NCI-H2107 treated with DMSO at 0.1 percent for 48 hours (cell line): ENCODE measurements around the gene PLEKHM2.
A peak's percentile ranks its signal among the peaks of the same experiment; 100 is the strongest.

Experiments used
- DNase-seq: peaks from one replicate; lab custom pipeline; 2025; ENCODE audit not compliant: unreplicated experiment; lab: John Stamatoyannopoulos, UW

The PLEKHM2 gene

DNA sequence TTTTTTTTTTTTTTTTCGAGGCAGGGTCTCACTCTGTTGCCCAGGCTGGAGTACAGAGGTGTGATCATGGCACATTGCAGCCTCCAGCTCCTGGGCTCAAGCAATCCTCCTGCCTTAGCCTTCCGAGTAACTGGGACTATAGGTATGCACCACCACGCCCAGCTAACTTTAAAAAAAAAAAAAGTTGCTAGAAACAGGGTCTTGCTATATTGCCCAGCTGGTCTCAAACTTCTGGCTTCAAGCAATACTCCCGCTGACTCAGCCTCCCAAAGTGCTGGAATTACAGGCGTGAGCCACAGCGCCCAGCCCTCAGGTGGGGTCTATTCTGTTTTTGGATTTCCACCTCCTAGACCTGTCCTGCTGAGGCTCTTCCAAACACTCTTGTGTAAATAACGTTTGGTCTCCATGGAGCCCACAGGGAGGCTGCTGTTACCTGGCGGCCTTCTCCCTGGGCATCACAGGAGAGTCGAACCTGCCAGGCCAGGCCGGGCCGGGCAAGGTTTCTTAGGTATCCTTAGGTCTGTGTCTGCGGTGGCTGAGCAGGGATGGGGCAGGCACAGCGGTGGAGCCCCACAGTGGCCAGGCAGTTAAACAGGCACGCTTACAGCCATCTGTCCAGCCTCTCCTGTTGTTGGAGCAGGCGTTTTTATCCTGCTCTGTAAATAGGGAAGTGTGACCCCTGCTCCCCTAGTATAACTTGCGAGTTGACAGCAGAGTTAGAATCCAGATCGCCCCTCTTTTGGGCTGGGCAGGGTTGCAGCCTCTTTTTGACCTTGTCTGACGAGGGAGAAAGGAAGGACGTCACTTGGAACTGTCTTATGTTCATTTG lies 18.8 kb downstream of the PLEKHM2 start:
- no peak for DNase-seq

DNA sequence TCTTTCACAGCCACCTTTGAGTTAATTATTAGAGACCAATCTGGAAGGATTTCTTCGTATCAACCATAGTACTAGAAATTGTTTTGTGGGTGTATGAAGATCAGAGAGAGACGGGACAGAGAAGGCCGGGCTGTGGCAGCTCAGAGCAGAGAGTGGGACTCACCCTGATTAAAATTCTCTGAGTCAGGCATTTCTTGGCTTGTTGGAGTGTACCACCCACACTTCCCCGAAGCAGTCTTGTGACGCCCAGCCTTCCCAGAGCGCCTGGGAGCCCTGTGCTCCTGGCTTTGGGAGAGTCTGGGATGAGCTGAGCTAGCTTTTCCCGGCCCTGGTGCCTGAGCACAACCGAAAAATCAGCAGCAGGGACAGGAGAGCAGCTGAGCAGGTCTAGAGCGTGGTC lies 19.4 kb downstream of the PLEKHM2 start:
- no peak for DNase-seq

DNA sequence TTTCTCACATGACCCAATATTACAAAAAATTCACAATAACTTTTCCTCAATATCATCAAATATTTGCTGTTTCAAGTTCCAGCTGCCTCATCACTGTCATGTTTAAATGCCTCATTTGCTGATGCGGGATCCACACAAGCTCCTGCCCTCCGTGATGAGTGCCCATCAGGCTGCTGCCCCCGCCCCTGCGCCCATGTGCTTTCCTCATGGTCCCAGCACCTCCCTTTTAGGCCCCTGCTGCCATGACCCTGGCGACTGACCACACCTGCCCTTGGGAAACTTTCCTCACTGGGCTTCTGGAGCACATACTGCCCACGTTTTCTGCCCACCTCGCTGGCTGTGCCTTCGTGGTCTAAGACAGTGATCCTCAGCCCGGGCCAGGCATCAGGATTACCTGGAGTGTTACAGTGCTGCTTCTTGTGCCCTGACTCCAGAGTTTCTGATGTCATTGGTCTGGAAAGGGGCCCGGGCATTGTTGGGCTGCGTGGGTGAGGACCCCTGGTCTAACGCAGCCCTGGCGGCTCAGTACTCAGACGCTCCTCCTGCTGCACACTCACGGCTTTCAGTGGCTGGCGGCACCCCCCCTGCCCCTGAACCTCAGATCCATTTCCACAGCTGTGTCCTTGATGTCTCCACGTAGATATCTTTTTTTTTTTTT lies 20.5 kb downstream of the PLEKHM2 start:
- no peak for DNase-seq

GRCh38 chr1:15705184-15705566 lies 21.1 kb downstream of the PLEKHM2 start:
- DNase-seq, result no peak

- DNase-seq, result no peak
Observed at GRCh38 chr1:15706751-15707150, 22.6 kb downstream of the PLEKHM2 start.

DNA sequence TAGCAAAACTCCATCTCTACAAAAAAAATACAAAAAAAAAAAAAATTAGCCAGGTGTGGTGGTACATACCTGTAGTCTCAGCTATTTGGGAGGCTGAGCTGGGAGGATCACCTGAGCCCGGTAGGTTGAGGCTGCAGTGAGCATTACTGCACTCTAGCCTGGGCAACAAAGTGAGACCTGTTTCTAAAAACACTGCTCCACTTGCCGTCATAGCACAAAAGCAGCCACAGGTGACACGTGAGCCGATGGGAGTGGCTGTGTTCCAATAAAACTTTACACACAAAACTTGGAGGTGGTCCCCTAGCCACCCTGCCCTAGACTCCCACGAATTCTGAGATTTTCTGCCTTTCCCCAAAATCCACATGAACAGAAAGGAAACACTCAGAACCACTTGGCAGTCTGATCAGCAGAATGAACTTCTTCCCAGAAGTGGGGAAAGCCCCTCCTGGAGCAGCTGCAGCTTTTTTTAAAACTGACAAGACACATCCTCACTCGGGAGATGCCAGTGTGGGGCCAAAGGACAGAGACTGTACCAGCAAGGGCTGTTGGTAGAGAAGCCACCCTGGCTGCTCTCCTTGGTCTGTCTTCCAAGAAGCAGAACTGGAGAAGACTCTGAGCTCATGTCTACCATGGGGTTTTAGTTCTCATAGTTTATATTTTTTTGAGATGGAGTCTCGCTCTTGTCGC lies 23.3 kb downstream of the PLEKHM2 start:
- no peak for DNase-seq

GRCh38 chr1:15708486-15709137 lies 24.5 kb downstream of the PLEKHM2 start:
- DNase-seq, result no peak

- no peak for DNase-seq
Observed at GRCh38 chr1:15709226-15709625, 25.1 kb downstream of the PLEKHM2 start.

- no peak for DNase-seq
Observed at GRCh38 chr1:15712168-15712567, 28.0 kb downstream of the PLEKHM2 start.

- no peak for DNase-seq
Observed at GRCh38 chr1:15714406-15715136, 30.5 kb downstream of the PLEKHM2 start.

DNA sequence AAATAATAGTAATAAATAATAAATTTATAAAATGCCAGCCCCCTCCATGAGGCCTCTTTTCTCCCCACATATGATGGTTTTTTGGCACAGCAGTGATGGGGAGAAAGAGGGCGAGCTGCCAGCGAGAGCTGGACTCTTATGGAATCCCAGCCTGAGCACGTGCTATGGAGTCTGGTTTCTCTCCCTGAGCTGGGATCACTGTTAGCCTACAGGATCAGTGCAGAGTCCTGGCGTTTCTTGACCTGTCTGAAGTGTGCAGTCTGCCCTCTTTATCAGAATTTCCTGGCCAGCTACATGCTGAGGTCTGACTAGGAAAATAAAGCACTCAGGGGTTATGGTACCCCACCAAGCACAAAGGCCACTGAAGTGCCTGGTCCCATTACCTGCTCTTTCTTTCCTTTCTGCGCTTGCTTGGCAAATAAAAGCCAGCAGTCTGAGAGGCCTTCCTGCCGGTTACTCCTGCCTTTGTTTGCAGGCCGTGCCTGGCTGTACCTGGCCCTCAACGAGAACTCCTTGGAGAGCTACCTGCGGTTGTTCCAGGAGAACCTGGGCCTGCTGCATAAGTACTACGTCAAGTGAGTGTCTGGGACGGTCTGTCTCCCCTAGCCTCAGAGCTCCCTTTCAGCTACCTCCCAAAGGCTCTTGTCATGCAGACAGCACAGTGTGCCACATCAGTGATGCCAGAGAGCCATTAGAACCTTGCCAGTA lies 33.5 kb downstream of the PLEKHM2 start:
- peak; percentile 58 for DNase-seq

DNA sequence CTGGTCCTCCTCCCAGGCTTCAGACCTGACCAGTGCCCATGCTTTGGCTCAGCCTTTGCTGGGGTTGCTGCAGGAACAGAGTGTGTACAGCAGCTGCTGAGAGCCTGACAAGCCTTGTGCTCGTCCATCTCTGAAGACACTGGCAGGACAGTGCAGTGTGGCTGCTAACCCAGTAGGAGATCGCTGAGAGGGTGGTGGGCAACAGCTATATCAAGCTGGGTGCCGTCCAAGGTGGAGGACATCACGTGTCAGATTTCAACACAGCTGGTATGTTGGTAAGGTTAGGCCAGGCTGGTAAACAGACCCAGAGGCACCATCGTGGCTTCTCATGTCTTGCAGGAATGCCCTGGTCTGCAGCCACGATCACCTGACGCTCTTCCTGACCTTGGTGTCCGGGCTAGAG lies 34.1 kb downstream of the PLEKHM2 start:
- no peak for DNase-seq

DNA sequence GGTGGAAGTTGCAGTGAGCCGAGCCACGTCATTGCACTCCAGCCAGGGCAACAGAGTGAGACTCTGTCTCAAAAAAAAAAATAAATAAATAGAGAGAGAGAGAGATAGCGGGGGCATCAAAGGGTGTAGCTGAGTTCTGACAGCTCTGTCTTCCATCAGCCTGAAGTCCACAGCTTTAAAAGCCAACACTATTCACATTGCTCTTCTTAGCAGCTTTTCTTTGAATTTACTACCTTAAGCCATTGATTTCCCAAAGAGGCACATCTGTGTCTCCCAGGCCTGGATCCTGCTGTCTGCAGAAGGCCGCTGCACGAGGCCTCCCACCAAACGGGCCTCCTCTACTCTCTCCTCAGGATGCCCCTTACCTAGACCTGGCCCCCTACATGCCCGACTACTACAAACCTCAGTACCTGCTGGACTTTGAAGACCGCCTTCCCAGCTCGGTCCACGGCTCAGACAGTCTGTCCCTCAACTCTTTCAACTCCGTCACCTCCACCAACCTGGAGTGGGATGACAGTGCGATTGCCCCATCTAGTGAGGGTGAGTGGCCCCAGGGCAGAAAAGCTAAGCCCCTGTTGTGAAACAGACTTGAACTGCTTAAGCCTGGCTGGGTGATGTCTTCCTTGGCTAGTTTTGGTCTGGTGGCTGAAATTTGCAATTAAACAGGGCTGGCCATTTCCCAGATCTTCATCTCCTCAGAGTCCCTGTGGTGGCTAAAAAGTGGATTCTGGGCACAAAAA lies 35.4 kb downstream of the PLEKHM2 start:
- no peak for DNase-seq

- no peak for DNase-seq
Observed at GRCh38 chr1:15720861-15721260, 36.7 kb downstream of the PLEKHM2 start.

GRCh38 chr1:15722411-15722810 lies 38.3 kb downstream of the PLEKHM2 start:
- DNase-seq, result no peak

- DNase-seq, result no peak
Observed at GRCh38 chr1:15722836-15723532, 38.9 kb downstream of the PLEKHM2 start.

DNA sequence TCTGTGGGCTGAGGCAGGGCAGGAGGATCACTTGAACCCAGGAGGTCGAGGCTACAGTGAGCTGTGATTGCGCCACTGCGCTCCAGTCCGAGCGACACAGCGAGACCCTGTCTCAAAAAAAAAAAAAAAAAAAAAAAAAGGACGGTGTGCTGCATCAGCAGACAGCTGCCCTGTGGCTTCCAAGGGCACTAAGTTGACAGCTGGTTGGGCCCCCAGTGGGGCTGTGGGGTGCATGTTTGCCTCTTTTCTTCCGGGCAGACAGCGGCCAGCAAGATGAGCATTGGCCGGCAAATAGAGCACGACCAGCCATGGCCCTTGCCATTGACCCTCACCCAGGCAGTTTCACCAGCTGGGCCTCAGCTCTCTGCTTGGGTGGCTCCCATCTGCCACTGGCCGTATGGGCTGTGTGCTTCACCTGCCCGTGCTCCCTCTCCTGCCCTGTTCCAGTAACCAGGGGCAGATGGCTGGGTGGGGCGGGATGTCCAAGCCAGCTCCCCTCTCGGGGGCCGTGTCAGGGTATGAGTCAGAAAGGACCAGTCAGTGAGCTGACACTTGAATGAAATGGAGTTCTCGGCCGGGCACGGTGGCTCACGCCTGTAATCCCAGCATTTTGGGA lies 39.6 kb downstream of the PLEKHM2 start:
- no peak for DNase-seq
